Measurements from ENCODE around the gene ZNF423. TPM values are rescaled to one million over a fixed set of nuclear protein-coding genes. Genes with fewer than 3 reads are reported as not detected.

The ZNF423 gene
- total and polyA plus RNA-seq, 2 experiments from 2014 or later, result 14.9 to 41.8 TPM

GRCh38 chr16:49673442-49673841 lies 182.5 kb downstream of the ZNF423 start (continued):
- TF ChIP-seq EZH2 (IDR thresholded peaks at IDR 0.05; ENCODE audit: low read depth, unreplicated experiment), result no peak
- no peak for TF ChIP-seq EZH2phosphoT487 (IDR thresholded peaks at IDR 0.05; ENCODE audit: unreplicated experiment)
- no peak for TF ChIP-seq ZNF114 (CRISPR knock-in tag; IDR thresholded peaks at IDR 0.05)
- no peak for TF ChIP-seq ETS1 (IDR thresholded peaks at IDR 0.05)
- TF ChIP-seq ZNF331 (CRISPR knock-in tag; IDR thresholded peaks at IDR 0.05; ENCODE audit: low read depth), result no peak
- no peak for TF ChIP-seq STAT1 (IDR thresholded peaks at IDR 0.05; ENCODE audit: unreplicated experiment)
- TF ChIP-seq JUNB (IDR thresholded peaks at IDR 0.05; ENCODE audit: unreplicated experiment), result no peak
- no peak for TF ChIP-seq REST (IDR thresholded peaks at IDR 0.05; ENCODE audit: unreplicated experiment)
- no peak for TF ChIP-seq CTCF (conservative IDR thresholded peaks at IDR 0.05; ENCODE audit: low read depth in 2 of 2)
- no peak for TF ChIP-seq NANOG (IDR thresholded peaks at IDR 0.05; ENCODE audit: borderline replicate concordance)
- no peak for TF ChIP-seq CREB1 (CRISPR knock-in tag; IDR thresholded peaks at IDR 0.05; ENCODE audit: low read depth)

- no peak overlapping the region for H3K4me2 ChIP-seq
- peak; percentile 37 for ATAC-seq
- H3K4me3 ChIP-seq, result no peak overlapping the region
- peaks cover 13% of the 10 kb centered on the region for H3K27me3 Mint-ChIP-seq (ENCODE audit: insufficient read depth, low read depth, poor library complexity)
- no peak overlapping the region for H2AFZ ChIP-seq
- TF ChIP-seq CTCF (conservative IDR thresholded peaks at IDR 0.05; ENCODE audit: low read depth in 2 of 2) (peak in 1 of 2 experiments; percentile 30; a peak in 2 of 4 replicates), JUNB (IDR thresholded peaks at IDR 0.05; ENCODE audit: unreplicated experiment) (no peak)
- no peak for DNase-seq (ENCODE audit: low spot score)
- H3K36me3 ChIP-seq (ENCODE audit: insufficient read depth), result no peaks in the 10 kb centered on the region
- H3K27ac Mint-ChIP-seq, result no peak overlapping the region
- H3K27me3 ChIP-seq (ENCODE audit: insufficient read depth), result no peaks in the 10 kb centered on the region
- no peaks in the 10 kb centered on the region for H3K4me1 ChIP-seq (ENCODE audit: insufficient read depth)
- peaks cover 10% of the 10 kb centered on the region; the same call in 2 of the 3 replicates for H3K4me1 Mint-ChIP-seq
- no peak overlapping the region for H3K27ac ChIP-seq (ENCODE audit: low read depth)
- H3K4me3 Mint-ChIP-seq, result no peak overlapping the region
- H3K9me2 ChIP-seq (ENCODE audit: insufficient read depth), result no peaks in the 10 kb centered on the region
- no peaks in the 10 kb centered on the region for H4K20me1 ChIP-seq (replicated peaks; ENCODE audit: insufficient read depth)
- H3K36me3 Mint-ChIP-seq (ENCODE audit: low read depth), result peaks cover 5% of the 10 kb centered on the region; the same call in 1 of the 3 replicates
- no peaks in the 10 kb centered on the region for H3F3A ChIP-seq (replicated peaks; ENCODE audit: low read depth)
- H3K9me3 Mint-ChIP-seq, result no peaks in the 10 kb centered on the region
- H3K79me2 ChIP-seq (replicated peaks; ENCODE audit: insufficient read depth), result no peaks in the 10 kb centered on the region
Measured at GRCh38 chr16:49672753-49673152, 183.2 kb downstream of the ZNF423 start.
